ENCODE results near the gene TNFSF13B.
"Not testable (repeated sequence)": the region's sequence is repeated elsewhere in the genome, so short reads cannot be mapped to it uniquely, and the experiment has no call there.

TNFSF13B gene, protein sequence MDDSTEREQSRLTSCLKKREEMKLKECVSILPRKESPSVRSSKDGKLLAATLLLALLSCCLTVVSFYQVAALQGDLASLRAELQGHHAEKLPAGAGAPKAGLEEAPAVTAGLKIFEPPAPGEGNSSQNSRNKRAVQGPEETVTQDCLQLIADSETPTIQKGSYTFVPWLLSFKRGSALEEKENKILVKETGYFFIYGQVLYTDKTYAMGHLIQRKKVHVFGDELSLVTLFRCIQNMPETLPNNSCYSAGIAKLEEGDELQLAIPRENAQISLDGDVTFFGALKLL

DNA sequence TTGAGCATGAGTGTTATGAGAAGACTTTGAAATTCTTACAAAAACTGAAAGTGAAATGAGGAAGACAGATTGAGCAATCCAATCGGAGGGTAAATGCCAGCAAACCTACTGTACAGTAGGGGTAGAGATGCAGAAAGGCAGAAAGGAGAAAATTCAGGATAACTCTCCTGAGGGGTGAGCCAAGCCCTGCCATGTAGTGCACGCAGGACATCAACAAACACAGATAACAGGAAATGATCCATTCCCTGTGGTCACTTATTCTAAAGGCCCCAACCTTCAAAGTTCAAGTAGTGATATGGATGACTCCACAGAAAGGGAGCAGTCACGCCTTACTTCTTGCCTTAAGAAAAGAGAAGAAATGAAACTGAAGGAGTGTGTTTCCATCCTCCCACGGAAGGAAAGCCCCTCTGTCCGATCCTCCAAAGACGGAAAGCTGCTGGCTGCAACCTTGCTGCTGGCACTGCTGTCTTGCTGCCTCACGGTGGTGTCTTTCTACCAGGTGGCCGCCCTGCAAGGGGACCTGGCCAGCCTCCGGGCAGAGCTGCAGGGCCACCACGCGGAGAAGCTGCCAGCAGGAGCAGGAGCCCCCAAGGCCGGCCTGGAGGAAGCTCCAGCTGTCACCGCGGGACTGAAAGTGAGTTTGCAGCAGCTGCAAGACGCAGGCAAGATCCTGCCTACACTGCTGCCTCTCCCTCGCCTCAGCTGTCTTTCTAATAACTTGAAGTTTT is at the start of gene TNFSF13B:
TSS of gene TNFSF13B (plus strand) at position 118 of the 728 bp plus-strand sequence. CDS start at position 296, 178 bp downstream.
- peak; percentile 65 for DNase-seq

DNA sequence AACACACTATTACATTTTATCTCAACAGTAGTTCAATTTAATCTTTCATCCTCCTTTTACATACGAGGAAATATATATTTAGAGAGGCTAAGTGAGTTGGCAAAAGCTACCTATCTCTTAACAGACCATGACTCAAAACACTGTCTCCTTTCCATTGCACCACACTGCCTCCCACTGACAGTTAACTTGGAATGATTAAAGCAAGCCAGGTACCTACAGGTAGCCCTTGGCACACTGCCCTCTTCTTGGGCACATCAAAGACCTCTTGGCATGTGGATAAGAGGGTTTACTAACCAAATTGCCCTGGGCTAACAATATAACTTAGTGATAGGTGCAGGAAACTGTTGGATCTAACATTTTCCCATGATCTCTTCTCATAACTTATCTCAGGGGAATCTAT is 49.5 kb upstream of the TNFSF13B start:
- peak; percentile 18 for DNase-seq

DNA sequence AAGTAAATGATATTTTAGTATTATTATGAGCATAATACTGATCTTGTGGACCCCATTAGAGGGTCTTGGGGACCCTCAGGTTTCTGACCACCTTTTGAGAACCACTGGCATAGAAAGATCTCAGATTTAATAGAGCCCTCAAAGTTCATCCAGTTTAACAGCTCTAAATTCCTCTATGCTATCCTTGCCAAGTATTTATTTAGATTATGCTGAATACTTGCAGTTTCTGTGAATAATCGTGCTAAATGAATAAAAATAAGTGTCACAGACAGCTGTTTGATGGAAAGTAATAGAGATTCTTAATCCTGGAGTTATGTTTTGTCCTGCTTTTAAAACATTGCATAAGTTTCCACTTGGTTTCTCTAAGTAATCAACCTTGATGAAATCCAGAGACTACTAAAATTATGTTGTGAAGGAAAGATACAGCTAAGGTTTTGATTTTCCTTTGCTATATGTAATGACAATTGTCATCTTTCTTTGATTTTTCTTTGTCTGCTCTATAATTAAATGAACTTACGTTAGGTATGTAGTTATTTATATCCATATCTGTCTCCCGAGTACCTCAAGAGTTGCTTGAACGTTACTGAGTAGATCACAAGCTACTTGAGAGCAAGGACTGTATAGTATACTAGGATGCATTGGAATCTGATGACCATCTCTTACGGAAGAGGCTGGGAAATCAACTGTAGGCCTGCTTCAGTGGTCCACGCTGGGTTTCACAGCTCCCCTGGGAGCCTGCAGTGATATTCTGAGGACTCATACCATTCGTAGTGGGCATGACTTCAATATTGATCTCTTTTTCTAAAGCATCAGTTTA is 45.6 kb upstream of the TNFSF13B start:
- DNase-seq = no peak

DNA sequence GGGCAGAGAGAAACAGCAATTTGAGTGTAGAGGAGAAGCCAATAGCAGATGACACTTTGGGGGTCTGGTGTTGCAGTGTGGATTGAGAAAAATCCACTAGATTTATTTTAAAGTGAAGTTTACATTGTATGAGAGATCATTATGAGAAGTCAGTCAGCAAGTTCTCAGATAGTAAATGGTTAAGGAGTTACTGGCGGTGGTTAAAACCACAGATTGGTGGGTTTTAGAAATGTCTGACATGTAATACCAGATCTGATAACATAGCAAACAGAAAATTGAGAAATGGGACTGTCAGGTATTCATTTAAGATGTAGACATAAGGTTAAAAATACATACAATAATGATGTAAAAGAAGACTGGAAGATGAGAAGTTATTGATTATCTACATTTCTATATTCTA is 44.1 kb upstream of the TNFSF13B start:
- DNase-seq = no peak

DNA sequence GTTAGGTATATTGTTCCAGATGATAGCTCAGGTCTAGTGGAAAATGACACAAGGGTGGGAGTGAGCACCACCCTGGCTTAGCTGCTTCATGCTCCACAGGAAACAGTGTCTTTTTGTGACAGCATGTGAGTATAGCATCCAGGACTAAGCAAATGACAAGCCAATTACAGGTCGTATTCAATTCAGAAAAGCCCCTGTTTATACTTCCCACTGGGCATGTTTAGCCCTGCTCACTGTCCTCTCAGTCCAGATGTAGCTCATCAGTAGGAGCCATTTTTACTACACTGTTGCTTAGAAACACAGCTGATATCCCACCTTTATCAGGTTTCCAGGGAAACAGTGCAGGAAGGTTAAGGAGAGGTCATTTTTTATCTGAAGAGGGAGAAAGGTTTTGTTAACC is 43.3 kb upstream of the TNFSF13B start:
- DNase-seq = peak; percentile 39

DNA sequence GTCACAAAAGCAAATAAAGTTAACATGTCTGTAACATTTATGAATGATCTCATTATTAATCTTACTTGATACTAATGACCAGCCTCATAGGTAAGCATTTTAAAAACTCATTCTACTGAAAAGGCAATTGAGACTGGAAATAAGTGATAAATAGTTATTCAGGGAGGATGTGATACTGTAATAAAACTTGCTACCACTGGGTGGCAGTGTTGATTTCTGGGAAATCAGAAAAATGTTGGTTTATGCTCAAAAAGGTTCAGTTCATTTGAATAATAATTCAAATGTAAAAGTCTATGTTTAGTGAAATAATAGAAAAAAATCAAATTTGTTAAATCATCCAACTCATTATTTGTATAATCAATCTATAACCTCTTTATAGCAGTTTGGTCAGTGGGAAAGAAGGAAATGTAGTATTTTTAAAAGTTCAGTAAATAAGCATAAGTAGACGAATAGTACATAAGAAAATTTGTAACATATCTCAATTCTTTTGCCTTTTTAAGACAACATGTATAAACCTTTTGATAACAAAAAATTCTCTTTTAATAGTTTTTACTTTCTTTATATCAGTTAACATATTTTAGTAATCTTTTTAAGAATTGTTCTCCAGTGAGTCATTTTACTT is 41.8 kb upstream of the TNFSF13B start:
- peak; percentile 36 for DNase-seq

DNA sequence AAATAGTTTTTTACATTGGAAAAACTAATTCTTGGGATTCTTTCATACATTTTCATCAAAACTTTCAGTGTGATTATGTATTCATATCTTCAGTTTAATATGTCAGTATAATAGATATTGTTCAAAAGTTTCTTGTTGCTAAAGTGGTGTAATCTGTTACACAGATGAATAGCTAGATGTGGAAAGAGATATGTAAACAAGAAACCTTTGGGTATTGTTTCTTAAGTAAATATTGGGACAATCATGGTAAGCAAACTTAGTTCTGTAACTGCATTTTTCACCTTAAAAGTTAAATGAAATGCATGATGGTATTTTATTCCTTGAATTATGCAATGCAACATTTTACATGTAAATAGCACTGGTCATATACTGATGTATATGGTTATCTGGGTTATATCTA is 39.1 kb upstream of the TNFSF13B start:
- DNase-seq = no peak

DNA sequence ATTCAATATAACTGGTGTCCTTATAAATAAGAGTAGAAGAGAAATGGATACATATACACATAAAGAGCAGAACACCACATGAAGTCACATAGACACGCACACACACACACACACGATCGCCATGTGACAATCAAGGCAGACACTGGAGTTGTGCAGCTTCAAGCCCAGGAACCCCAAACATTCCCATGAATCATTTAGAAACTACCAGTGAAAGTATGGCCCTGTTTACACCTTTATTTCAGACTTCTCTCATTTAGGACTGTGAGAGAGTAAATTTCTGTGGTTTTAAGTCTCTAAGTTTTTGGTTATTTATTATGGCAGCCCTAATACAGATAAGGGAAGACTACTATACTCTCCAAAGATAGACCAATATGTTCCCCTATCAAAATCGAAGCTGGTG is 20.4 kb upstream of the TNFSF13B start:
- DNase-seq = no peak

DNA sequence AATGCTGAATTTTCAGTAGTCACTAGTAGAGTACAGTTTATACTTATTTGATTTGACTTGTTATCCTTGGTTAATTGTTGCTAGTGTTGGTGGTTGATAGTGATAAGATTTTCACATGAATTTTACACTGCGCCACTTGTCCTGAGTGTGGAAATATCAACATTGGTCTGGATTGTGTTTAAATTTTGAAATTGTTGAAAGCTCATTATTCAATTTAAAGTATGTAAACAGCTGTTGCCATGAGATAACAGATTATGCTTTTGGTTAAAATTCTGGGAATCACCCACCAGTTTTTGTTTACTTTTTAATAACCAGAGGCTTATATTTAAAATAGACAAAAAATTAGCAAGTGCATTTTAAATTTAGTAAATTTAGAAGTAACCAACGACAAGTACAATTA is 12.3 kb upstream of the TNFSF13B start:
- DNase-seq = no peak

DNA sequence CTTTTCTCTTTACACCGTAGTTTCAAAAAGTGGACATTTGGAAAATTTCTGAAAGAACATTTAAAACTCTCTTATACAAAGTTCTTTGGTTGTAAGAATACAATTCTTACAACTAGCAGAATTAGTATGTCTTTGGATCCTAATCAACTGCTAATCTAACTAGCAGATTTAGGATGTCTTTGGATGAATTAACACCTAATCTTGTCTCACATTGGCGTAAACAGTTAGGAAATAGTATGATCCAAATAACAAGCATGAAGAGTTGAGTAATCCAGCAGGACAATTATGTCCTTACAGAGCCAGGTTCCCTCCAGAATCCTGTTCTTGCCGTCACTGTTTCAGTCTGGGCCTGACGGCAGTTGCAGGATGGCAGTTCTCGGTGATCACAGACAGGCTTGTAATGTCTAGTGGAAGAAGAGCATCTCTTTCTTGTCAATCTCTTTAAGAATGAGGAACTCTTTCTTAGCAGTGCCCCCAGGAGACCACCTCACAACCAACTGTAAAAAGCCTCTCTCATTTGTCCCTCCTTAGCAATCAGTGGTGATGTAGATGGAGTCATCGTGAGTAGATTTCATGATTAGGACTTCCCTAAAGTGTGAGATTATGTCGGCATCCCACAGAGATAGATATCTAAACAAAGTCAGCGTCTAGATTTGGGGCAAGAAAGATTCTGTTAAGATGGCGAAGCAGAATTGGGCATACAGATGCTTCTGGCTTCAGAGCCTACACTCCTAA is 5.7 kb upstream of the TNFSF13B start:
- DNase-seq = no peak

DNA sequence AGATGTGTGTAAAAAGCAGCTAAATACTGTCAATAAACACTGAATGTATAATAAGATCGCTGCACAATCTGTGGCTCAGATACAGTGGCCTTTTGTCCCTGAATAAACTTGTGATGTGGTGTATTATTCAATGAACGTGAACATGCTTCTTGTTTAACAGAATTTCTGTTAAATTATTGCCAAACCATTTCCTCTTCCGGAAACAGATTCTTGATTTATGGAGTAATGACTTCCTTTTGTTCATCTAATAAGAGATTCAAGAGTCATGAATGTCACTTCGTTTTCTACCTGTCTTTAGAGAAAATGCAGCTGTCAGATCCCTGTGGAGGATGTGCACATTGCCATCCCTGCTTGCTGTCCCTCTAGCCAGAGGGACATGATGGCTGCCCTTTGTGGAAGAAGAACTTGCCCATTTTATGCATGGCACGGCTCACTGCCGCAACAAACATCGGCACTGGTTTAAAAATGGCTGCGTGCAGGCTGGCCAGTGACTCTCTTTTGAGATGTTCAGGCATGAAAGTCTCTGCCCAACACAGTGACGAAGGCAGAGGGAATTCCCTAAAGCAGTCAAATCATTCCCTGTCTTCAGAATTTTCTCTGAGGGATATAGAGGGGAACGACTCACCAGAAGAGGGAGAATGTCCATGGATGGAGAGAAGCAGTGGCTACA is 3.1 kb upstream of the TNFSF13B start:
- DNase-seq = no peak

DNA sequence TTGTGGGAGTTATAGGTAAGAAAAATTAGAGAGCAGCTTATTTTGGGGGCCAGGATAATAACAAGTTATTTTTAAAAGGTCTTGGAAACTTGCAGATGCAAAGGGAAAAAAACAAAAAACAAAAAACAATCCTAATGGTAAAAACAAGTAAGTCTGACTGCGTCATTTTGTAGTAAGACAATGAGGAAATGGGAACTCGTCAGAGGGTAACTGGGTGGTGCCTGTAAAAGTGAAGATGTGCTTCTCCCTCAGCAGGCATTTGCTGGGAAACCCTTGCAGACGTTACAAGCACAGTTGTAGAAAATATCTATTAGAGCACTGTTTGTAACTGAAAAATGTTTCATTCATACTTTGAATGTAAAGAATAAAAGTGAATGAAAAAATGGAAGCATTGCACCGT is 2.2 kb upstream of the TNFSF13B start:
- DNase-seq = no peak

DNA sequence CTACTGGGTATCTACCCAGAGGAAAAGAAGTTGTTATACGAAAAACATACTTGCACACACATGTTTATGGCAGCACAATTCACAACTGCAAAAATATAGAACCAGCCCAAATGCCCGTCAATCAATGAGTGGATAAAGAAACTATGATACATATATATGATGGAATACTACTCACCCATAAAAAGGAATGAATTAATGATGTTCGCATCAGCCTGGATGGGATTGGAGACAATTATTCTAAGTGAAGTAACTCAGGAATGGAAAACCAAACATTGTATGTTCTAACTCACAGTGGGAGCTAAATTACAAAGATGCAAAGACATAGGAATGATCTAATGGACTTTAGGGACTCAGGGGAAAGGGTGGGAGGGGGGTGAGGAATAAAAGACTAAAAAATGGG is 1.7 kb upstream of the TNFSF13B start:
- DNase-seq = not testable (repeated sequence)

DNA sequence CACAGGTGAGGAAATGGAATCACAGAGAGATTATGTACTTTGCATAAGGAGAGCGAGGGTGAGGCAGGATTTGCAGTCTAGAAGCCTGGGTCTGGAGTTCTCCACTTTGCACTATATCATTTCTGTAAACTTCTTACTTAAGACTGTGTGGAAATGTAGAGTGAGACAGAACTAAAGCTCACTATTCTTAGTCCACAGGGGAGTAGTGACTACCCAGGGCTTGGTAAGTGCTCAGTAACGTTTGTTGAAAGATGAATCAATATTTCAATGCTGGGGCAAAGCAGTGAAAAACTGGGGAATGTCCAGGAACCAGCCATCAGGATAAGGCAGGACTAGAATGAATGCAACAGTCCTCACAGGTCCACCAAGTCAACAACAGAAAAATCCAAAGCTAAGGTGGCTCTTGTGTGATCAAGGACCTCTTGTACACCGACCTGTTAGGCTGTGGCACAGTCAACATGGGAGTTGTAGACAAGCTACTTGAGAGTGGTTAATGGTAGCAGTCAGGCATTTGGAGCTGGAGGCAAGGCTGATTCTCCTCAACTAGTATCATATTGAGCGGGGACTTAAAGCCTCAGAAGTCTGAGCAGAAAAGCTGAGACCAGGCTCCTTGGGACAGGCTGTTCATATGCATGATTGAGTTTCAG is 929 bp upstream of the TNFSF13B start:
- no peak for DNase-seq

DNA sequence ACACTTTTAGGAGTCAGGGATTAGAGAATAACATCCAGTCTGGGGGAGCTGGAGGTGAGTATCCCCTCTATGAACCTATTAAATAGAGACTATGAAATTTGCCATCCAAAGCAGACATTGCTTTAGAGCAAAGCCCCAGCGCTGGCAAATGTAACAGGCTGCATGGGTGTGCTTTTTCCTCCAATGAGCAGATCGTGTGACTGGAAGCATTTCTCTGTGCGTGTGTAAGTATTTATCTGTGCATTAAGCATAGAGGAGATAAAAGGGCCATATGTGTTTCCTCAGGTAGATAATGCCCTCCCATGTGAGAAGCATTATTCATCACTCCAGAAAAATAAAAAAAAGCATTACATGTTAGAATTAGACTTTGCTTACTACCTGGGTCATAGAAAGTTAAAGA is 924 bp downstream of the TNFSF13B start:
- DNase-seq = no peak

DNA sequence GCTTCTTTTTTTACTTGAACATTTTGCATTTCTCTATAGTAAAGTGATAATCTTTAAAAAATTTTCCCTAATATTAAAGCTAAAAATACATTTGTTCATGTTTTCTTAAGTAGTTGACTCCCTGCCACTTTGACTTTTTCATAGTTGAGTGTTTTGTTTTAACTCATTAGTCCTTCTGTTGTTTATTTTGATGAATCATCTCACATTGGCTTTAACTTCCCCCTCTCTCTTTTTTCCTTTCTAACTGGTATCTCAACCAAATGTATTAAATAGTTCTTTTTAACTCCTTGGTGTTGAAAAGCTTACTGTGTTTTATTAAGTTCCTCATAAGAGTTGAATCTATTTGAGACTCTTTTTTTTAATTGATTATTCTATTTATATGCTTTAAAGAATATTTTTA is 2.8 kb downstream of the TNFSF13B start:
- DNase-seq = no peak

DNA sequence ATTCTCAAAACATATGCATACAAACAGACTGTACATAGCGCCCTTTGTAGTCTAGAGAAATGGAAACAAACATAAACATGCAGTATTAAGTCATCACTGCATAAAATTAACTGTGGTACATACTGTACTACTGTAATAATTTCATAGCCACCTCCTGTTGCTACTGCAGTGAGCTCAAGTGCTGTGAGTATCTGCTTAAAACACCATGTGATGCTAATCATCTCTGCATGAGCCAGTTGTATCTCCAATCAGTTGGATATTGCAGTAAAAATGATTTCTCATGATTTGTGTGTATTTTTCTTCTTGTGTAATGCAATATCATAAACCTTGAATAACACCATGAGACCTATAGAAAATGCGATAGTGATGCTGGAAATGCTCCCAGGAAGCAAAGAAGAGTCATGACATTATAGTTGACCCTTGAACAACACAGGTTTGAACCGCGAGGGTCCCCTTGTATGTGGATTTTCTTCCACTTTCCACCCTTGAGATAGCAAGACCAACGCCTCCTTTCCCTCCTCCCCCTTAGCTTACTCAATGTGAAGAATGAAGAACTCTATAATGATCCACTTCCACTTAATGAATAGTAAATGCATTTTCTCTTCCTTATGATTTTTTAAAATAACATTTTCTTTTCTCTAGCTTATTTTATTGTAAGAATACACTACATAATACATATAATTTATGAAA is 4.1 kb downstream of the TNFSF13B start:
- DNase-seq = no peak

DNA sequence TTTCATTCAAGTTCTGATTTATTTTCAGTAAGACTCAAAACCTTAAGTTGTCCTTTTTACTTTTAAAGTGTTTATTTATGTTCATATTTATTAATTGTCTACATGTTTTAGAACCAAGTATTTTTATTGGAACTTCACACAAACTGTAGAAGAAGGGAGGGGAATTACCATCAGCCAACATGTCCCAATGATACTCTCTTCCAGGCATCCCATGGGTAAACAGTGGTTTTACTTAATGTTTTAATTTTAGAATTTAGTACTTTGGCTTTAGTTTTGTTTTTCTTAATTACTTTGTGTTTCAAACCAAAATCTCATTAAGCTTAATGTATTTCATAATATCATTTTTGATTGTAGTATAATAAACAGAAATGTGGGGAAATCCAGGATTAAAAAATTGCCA is 5.2 kb downstream of the TNFSF13B start:
- DNase-seq = no peak

DNA sequence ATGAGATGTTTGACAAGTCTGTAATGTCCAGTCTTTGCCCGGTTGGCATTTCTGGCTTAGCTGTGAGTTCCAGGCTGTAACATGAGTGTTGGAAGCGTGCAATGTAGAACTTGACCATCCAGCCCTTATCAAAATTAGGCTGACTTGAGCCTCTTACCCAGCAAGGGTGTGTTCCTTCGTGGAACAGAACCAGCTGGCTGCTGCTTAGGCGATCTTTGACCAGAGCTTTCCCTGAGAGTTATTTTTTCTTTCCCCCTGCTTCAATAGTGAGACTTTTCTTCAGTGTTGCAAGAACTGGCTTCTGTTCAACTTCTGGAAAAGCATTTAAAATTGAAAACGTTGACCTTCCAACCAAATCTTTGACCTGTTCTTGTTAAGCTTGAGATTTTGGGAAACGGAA is 6.5 kb downstream of the TNFSF13B start:
- DNase-seq = no peak

DNA sequence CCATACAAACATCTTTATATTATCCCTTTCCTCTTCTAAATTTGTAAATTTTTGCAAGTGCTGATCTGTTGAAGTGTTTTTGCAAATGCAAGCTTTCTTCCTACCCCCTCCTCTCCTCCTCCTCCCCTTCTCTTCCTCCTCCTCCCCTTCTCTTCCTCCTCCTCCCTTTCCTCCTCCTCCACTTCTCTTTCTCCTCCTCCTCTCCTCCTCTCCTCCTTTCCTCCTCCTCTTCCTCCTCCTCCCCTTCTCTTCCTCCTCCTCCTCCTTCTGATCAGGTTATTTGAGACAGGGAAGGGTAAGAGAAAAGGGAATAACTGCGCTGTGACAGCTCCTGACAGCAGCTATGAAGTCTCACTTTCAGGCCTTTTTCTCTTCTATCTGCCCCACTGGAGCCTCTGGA is 8.9 kb downstream of the TNFSF13B start:
- DNase-seq = no peak

DNA sequence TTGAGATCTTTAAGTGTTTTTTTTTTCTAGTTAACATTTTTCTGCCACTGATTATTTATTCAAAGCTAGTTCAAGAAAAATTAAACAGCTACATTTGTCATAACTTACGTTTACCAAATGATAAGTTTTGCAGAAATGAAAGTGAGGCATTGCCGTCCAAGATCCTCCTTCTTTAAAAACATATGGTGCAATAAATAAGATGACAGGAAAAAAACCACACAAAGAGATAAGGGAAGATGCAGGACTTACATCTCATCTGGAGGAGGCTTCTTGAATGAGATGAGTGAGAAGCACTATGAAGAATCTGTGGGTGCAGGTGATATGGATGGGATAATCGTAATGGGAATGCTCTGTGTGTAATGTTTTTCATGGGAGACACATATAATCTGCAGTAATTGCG is 12.4 kb downstream of the TNFSF13B start:
- no peak for DNase-seq

All from NCI-H82 (cell line).